PFSK-1 (cell line): ENCODE data around the gene LRRC4B.

ENCODE experiments used
- FOXP2 ChIP-seq: optimal IDR thresholded peaks from 2 replicates; pipeline ENCODE3; 2011; ENCODE audit warnings: borderline replicate concordance, control low read depth, inconsistent platforms; ENCODE audit not compliant: insufficient read depth; ENCODE audit errors: extremely low read length, extremely low read depth
- POLR2AphosphoS5 ChIP-seq: IDR thresholded peaks from 2 replicates; pipeline ENCODE4 v1.6.1; 2012; ENCODE audit warnings: low read depth, mild to moderate bottlenecking, control low read depth, low read length, moderate library complexity
- REST ChIP-seq, 2 experiments: IDR thresholded peaks; 2 replicates each; pipeline versions ENCODE4 v1.6.1 to v1.8.0; 2011 to 2012; ENCODE audit warnings: low read depth in 2 of 2, low read length in 2 of 2, control low read depth in 1 of 2, inconsistent platforms in 1 of 2, mild to moderate bottlenecking in 1 of 2, moderate library complexity in 1 of 2; ENCODE audit not compliant: insufficient read depth in 1 of 2
- SIN3A ChIP-seq: IDR thresholded peaks from 2 replicates; pipeline ENCODE4 v1.6.1; 2012; ENCODE audit warnings: mild to moderate bottlenecking, low read length, moderate library complexity, borderline replicate concordance; ENCODE audit not compliant: insufficient read depth
- TAF1 ChIP-seq: IDR thresholded peaks from 2 replicates; pipeline ENCODE4 v1.6.1; 2012; ENCODE audit warnings: low read length, control low read depth, borderline replicate concordance; ENCODE audit not compliant: insufficient read depth

- TF ChIP-seq TAF1 (no peak), POLR2AphosphoS5 (no peak), REST (IDR thresholded peaks at IDR 0.05; ENCODE audit: insufficient read depth in 1 of 2, low read depth in 2 of 2, low read length in 2 of 2) (no peak), SIN3A (no peak), FOXP2 (no peak)
Observed at GRCh38 chr19:50517704-50518075, 50.5 kb downstream of the LRRC4B start.
